CD4-positive, alpha-beta T cell (primary cell): Measurements from ENCODE around the gene C4BPA. TPM values are rescaled to one million over a fixed set of nuclear protein-coding genes. Genes with fewer than 3 reads are reported as not detected.

Experiments used
- ATAC-seq: fragments of 200-7000 bp; cut with Tn5 transposase; one replicate; pipeline ENCODE4 v1.10.0; 2022; ENCODE audit warnings: mild to moderate bottlenecking; ENCODE audit not compliant: poor library complexity
- CTCF ChIA-PET: fragments of 350-600 bp; sonication (Branson Sonifier 250); formaldehyde crosslinking; loops from one replicate; lab custom pipeline; 2021; ENCODE audit warnings: antibody characterized with exemption, inconsistent platforms; lab: Charles Lee
- POLR2A ChIA-PET: fragments of 350-600 bp; sonication (Branson Sonifier 250); formaldehyde crosslinking; loops from one replicate; lab custom pipeline; 2021; ENCODE audit warnings: antibody characterized with exemption, inconsistent platforms; lab: Charles Lee
- DNase-seq, 14 experiments: peaks; one replicate each; pipeline ENCODE4 v3.0.0-alpha.2; 2013 to 2020; ENCODE audit warnings: mixed read lengths in 2 of 14
- H3K27ac ChIP-seq, 2 donors: one replicate each; pipeline versions ENCODE4 v1.5.1 to v1.7.0; 2013; ENCODE audit warnings: low read length in 2 of 2, low read depth in 1 of 2, mild to moderate bottlenecking in 1 of 2
- H3K27me3 ChIP-seq, 2 experiments: 1 replicate in 1 of 2; 2 replicates in 1 of 2; pipeline versions ENCODE4 v1.6.1 to v1.7.0; 2013; ENCODE audit warnings: low read length in 2 of 2, control low read depth in 1 of 2, mild to moderate bottlenecking in 1 of 2, moderate library complexity in 1 of 2; ENCODE audit not compliant: insufficient read depth in 2 of 2, control insufficient read depth in 1 of 2
- H3K36me3 ChIP-seq: one replicate; pipeline ENCODE4 v1.6.1; 2013; ENCODE audit warnings: low read length, control low read depth; ENCODE audit not compliant: insufficient read depth
- H3K4me1 ChIP-seq: one replicate; pipeline ENCODE4 v1.6.1; 2013; ENCODE audit warnings: low read length, control low read depth; ENCODE audit not compliant: insufficient read depth
- H3K4me3 ChIP-seq: one replicate; pipeline ENCODE4 v1.5.1; 2013; ENCODE audit warnings: mild to moderate bottlenecking, low read length, moderate library complexity
- H3K9me3 ChIP-seq, 2 experiments: 1 replicate in 1 of 2; 2 replicates in 1 of 2; pipeline versions ENCODE4 v1.6.1 to v1.7.0; 2013; ENCODE audit warnings: low read length in 2 of 2, mild to moderate bottlenecking in 2 of 2, control low read depth in 1 of 2, moderate library complexity in 1 of 2; ENCODE audit not compliant: control insufficient read depth in 1 of 2, insufficient read depth in 1 of 2
- H3K27ac Mint-ChIP-seq: one replicate; pipeline ENCODE4 v1.8.0; 2020; ENCODE audit warnings: mixed read lengths
- H3K27me3 Mint-ChIP-seq: one replicate; pipeline ENCODE4 v1.8.0; 2021; ENCODE audit warnings: mixed read lengths
- H3K36me3 Mint-ChIP-seq: one replicate; pipeline ENCODE4 v1.8.0; 2021; ENCODE audit warnings: low read depth, mixed read lengths
- H3K4me1 Mint-ChIP-seq: one replicate; pipeline ENCODE4 v1.8.0; 2021; ENCODE audit warnings: low read depth, mixed read lengths
- H3K4me3 Mint-ChIP-seq: one replicate; pipeline ENCODE4 v1.8.0; 2020; ENCODE audit warnings: mild to moderate bottlenecking, mixed read lengths
- H3K9me3 Mint-ChIP-seq: one replicate; pipeline ENCODE4 v1.8.0; 2020; ENCODE audit warnings: mixed read lengths
- intact Hi-C, 2 experiments: fragments of 100-400 bp; cut with DNase I in 1 of 2; cut with micrococcal nuclease in 1 of 2; formaldehyde crosslinking; loops; one replicate each; pipeline versions ENCODE4 v1.15.1 to v1.9.0; 2023 to 2025; cut with DNase I, micrococcal nuclease
- total RNA-seq, 174 experiments: library from RNA in 2 of 174; stranded (reverse) in 2 of 174; gene quantifications; one replicate each; pipeline ENCODE4 v1.2.3 and lab custom pipeline; 2021 to 2026
- TF ChIP-seq, protein P1 (sequence below): fragments of 200-600 bp; IDR thresholded peaks from one replicate; pipeline ENCODE4 v1.8.0; 2022; ENCODE audit warnings: antibody characterized with exemption, mild to moderate bottlenecking

The C4BPA gene
- total RNA-seq, 2 experiments from 2014 or later = not detected

DNA sequence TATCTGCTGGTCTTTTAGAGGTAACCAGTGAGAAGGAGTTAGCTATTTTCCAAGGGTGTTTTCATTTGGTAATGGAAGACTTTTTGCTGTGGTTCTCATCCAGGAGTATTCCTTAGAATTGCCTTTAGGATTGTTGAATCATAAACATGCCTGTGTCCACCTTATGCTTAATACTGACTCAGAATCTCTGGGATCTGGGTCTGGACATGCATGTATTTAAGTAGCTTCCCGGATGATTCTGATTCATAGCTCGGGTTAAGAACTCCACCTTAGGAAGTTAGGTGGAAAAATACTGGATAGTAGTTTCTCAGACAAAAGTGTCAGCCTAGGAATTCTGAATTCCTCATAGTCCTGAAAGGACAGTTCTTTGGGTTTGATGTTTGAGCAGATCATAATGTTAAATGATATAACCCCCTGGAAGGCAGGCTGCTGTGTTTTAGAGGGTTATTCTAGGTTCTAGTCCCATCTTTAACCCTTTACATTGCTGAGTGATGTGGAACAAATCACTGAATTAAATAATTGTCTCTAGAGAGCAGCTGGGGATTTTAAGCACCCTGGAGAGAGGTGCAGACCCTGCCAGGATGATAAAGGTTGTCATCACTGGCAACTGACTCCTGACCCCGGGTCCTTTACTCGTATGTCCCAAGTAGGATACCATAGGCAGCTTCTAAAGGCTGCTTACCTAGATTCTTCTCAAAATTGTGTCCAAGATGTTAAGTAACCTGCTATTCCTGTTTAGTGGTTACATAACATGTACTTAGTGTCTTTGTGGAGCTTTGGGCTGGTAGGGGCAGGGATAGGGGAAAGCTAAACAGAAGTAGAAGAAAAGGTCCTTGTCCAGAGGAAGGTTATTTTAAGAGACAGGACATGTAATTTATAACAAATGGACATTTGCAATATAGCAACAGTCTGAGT lies 29.9 kb upstream of the C4BPA start:
- ATAC-seq (no peak), DNase-seq (no peak)
- intact Hi-C loops = loop anchor here in 1 of 2 experiments (10.0 kb wide), 1 partner anchor 139 kb away; no protein-coding TSS in a partner anchor
- H3K4me1 Mint-ChIP-seq = peaks cover 36% of the 10 kb centered on the region
- no peaks in the 10 kb centered on the region for H3K9me3 Mint-ChIP-seq
- no peak overlapping the region for H3K4me3 ChIP-seq
- peaks cover 5% of the 10 kb centered on the region for H3K27me3 Mint-ChIP-seq
- ChIA-PET CTCF (interaction anchor here (0.6 to 3.0 kb wide), 3 partner anchors 23 to 24 kb away, joined by 3 to 13 read pairs (median 4); no protein-coding TSS in a partner anchor), POLR2A (interaction anchor here (1.2 kb wide), 1 partner anchor 23 kb away, joined by 3 read pairs; the partner anchor contains the start of gene YOD1)
- no peak overlapping the region for H3K27ac Mint-ChIP-seq
- H3K9me3 ChIP-seq = no peaks in the 10 kb centered on the region
- peaks cover 26% of the 10 kb centered on the region for H3K4me1 ChIP-seq
- H3K36me3 ChIP-seq = no peaks in the 10 kb centered on the region
- TF ChIP-seq, protein P1, sequence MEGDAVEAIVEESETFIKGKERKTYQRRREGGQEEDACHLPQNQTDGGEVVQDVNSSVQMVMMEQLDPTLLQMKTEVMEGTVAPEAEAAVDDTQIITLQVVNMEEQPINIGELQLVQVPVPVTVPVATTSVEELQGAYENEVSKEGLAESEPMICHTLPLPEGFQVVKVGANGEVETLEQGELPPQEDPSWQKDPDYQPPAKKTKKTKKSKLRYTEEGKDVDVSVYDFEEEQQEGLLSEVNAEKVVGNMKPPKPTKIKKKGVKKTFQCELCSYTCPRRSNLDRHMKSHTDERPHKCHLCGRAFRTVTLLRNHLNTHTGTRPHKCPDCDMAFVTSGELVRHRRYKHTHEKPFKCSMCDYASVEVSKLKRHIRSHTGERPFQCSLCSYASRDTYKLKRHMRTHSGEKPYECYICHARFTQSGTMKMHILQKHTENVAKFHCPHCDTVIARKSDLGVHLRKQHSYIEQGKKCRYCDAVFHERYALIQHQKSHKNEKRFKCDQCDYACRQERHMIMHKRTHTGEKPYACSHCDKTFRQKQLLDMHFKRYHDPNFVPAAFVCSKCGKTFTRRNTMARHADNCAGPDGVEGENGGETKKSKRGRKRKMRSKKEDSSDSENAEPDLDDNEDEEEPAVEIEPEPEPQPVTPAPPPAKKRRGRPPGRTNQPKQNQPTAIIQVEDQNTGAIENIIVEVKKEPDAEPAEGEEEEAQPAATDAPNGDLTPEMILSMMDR = no peak
- no peak overlapping the region for H3K4me3 Mint-ChIP-seq
- no peak overlapping the region for H3K27ac ChIP-seq
- peaks cover under 1% of the 10 kb centered on the region for H3K36me3 Mint-ChIP-seq
- no peaks in the 10 kb centered on the region for H3K27me3 ChIP-seq

DNA sequence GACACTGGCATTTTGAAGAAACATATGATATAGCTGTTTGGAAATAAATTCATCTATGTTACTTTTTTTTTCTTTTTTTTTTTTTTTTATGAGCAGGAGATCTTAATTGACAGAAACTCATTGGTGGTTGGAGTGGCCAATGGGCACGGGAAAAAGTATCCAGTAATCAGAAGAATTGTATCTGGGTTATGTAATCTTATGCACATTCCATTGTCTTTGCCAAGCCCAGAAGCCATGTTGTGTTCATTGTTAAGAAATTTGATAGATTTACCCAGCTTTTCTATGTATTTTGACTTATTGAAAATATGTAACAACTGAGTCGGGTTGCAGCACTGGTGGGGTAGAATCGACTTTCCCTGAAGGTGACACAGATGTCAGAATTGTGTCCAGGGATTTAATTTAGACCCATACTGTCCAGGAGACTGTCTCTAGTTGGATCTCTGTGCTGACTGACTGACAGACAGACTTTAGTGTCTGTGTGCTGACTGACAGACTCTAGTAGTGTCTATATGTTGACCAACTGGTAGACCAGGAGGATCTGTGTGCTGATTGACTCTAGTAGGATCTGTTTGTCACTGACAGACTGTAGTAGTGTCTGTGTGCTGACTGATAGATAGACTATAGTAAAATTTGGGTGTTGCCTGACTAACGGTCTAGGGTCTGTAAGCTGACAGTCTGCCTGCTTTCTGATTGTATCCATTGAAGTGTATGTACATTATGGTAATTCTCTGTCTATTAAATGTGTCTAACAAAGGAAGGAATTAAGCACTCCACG lies 27.7 kb upstream of the C4BPA start:
- Histone ChIP-seq H3K4me3 (no peak overlapping the region), H3K27ac (no peak overlapping the region), H3K4me1 (peaks cover 9% of the 10 kb centered on the region), H3K9me3 (no peaks in the 10 kb centered on the region), H3K27me3 (no peaks in the 10 kb centered on the region), H3K36me3 (no peaks in the 10 kb centered on the region)
- no peak overlapping the region for H3K4me3 Mint-ChIP-seq
- H3K9me3 Mint-ChIP-seq = no peaks in the 10 kb centered on the region
- TF ChIP-seq, protein P1 = no peak
- ChIA-PET POLR2A (no interaction called here), CTCF (interaction anchor here (1.7 to 3.0 kb wide), 3 partner anchors 24 to 328 kb away, joined by 5 to 13 read pairs (median 6); partner anchors contain the start of gene PFKFB2)
- intact Hi-C loops = loop anchor here (5.0 to 10.0 kb wide), 3 partner anchors 142 to 444 kb away; no protein-coding TSS in a partner anchor
- H3K27ac Mint-ChIP-seq = no peak overlapping the region
- peaks cover 14% of the 10 kb centered on the region for H3K4me1 Mint-ChIP-seq
- DNase-seq (no peak), ATAC-seq (no peak)
- H3K36me3 Mint-ChIP-seq = no peaks in the 10 kb centered on the region
- peaks cover 8% of the 10 kb centered on the region for H3K27me3 Mint-ChIP-seq

DNA sequence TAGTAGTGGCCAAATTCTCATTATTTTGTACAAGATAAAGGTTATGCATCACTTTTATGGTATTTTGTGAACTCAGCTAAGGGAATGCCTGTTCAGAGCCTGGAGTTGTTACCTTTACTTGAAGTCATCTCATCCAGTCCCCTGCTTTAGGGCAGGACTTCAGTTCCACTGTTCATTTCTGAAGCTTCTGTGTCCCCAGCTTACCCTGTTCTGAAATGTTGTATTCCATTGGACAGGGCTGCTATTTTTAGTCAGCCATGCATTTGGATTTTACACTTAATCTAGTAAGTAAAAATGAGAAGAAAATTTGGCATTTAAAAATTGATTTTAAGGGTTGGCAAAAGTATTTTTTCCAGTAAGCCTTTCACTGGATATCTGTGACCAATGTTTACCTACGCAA lies 27.0 kb upstream of the C4BPA start:
- Histone ChIP-seq H3K36me3 (no peaks in the 10 kb centered on the region), H3K4me1 (peaks cover 2% of the 10 kb centered on the region), H3K27ac (no peak overlapping the region), H3K4me3 (no peak overlapping the region), H3K27me3 (no peaks in the 10 kb centered on the region), H3K9me3 (no peaks in the 10 kb centered on the region)
- POLR2A ChIA-PET = no interaction called here
- Mint-ChIP-seq H3K36me3 (no peaks in the 10 kb centered on the region), H3K27ac (no peak overlapping the region), H3K27me3 (peaks cover 14% of the 10 kb centered on the region), H3K4me3 (no peak overlapping the region), H3K4me1 (peaks cover 7% of the 10 kb centered on the region), H3K9me3 (no peaks in the 10 kb centered on the region)
- DNase-seq = no peak
- intact Hi-C loops = loop anchor here (1.0 to 10.0 kb wide), 4 partner anchors 27 to 445 kb away; no protein-coding TSS in a partner anchor
- ATAC-seq = no peak
- TF ChIP-seq, protein P1 = no peak
- CTCF ChIA-PET = interaction anchor here (1.7 to 3.0 kb wide), 2 partner anchors 24 to 27 kb away, joined by 5 to 13 read pairs; partner anchors contain the start of gene PFKFB2
